Measurements from ENCODE around the gene CLIC2.

GRCh38 chrX:155262970-155263754, 71.3 kb downstream of the CLIC2 start:
- TF ChIP-seq TAF1 (IDR thresholded peaks at IDR 0.05; ENCODE audit: low read depth, low read length) (no peak), POLR2A (IDR thresholded peaks at IDR 0.05; ENCODE audit: low read depth, low read length) (no peak), POLR2AphosphoS5 (IDR thresholded peaks at IDR 0.05; ENCODE audit: low read depth, low read length) (no peak), SPI1 (IDR thresholded peaks at IDR 0.05; ENCODE audit: low read depth, low read length) (no peak), PAX5 (IDR thresholded peaks at IDR 0.05; ENCODE audit: insufficient read depth, low read length, severe bottlenecking) (no peak)
